Caco-2 (cell line): ENCODE results near the gene MRPL48. TPM values are rescaled to one million over a fixed set of nuclear protein-coding genes. Genes with fewer than 3 reads are reported as not detected.
"Not testable (repeated sequence)": the region's sequence is repeated elsewhere in the genome, so short reads cannot be mapped to it uniquely, and the experiment has no call there.

Experiments used
- BruUV-seq: library from RNA; stranded (reverse); fragments of 400-500 nt; replicated peaks from 2 replicates; lab custom pipeline; 2021; lab: Mats Ljungman, UMichigan
- CTCF ChIA-PET: fragments of 300-600 bp; sonication (Branson Sonifier 250); formaldehyde crosslinking; loops from one replicate; lab custom pipeline; 2022; ENCODE audit warnings: antibody characterized with exemption; lab: Charles Lee
- POLR2A ChIA-PET: fragments of 300-600 bp; sonication (Branson Sonifier 250); formaldehyde crosslinking; loops from one replicate; lab custom pipeline; 2022; ENCODE audit warnings: antibody characterized with exemption; lab: Charles Lee
- DNase-seq, 2 experiments: peaks; one replicate each; pipeline versions ENCODE4 v3.0.0 to v3.0.0-alpha.2; 2020 to 2022
- H3K27me3 ChIP-seq: replicated peaks from 2 replicates; pipeline ENCODE4 v1.6.0; 2011; ENCODE audit warnings: low read length; ENCODE audit not compliant: control insufficient read depth, insufficient read depth
- H3K36me3 ChIP-seq: 2 replicates; pipeline ENCODE4 v1.5.1; 2011; ENCODE audit warnings: low read length; ENCODE audit not compliant: control insufficient read depth, insufficient read depth
- H3K4me1 ChIP-seq: fragments of 250-450 bp; sonication (Bioruptor Pico); 2 replicates; pipeline ENCODE4 v1.5.1; 2020; ENCODE audit warnings: mild to moderate bottlenecking
- H3K4me3 ChIP-seq: 2 replicates; pipeline ENCODE4 v1.5.1; 2011; ENCODE audit warnings: low read depth, mild to moderate bottlenecking, control low read depth, low read length
- H3K9me3 ChIP-seq: fragments of 250-450 bp; sonication (Bioruptor Pico); 2 replicates; pipeline ENCODE4 v1.5.1; 2020; ENCODE audit warnings: mild to moderate bottlenecking, moderate library complexity
- H3K27ac Mint-ChIP-seq: one replicate; pipeline ENCODE4 v1.8.0; 2022; ENCODE audit warnings: mixed read lengths; ENCODE audit not compliant: unreplicated experiment
- H3K27me3 Mint-ChIP-seq: one replicate; pipeline ENCODE4 v1.8.0; 2022; ENCODE audit warnings: mixed read lengths; ENCODE audit not compliant: insufficient read depth, unreplicated experiment
- H3K36me3 Mint-ChIP-seq: one replicate; pipeline ENCODE4 v1.8.0; 2022; ENCODE audit warnings: mild to moderate bottlenecking, mixed read lengths; ENCODE audit not compliant: insufficient read depth, unreplicated experiment
- H3K4me1 Mint-ChIP-seq: one replicate; pipeline ENCODE4 v1.8.0; 2022; ENCODE audit warnings: low read depth, mixed read lengths; ENCODE audit not compliant: unreplicated experiment
- H3K4me3 Mint-ChIP-seq: one replicate; pipeline ENCODE4 v1.8.0; 2022; ENCODE audit warnings: mild to moderate bottlenecking, moderate library complexity, mixed read lengths; ENCODE audit not compliant: unreplicated experiment
- H3K9me3 Mint-ChIP-seq: one replicate; pipeline ENCODE4 v1.8.0; 2022; ENCODE audit warnings: mixed read lengths; ENCODE audit not compliant: unreplicated experiment
- intact Hi-C: fragments of 100-400 bp; cut with micrococcal nuclease; formaldehyde crosslinking; loops from one replicate; pipeline ENCODE4 v1.10.0; 2022; ENCODE audit not compliant: unreplicated experiment
- total RNA-seq: library from RNA; stranded (reverse); gene quantifications from 2 replicates; pipeline ENCODE4 v1.2.3, GENCODE V29; 2022
- TF ChIP-seq, protein P1 (sequence below), 2 experiments: fragments of 200-600 bp in 1 of 2; IDR thresholded peaks; 1 replicate in 1 of 2; 2 replicates in 1 of 2; pipeline versions ENCODE4 v1.5.1 to v1.8.0; 2011 to 2022; ENCODE audit warnings: antibody characterized with exemption in 1 of 2, control low read depth in 1 of 2, inconsistent platforms in 1 of 2, low read depth in 1 of 2, low read length in 1 of 2, mild to moderate bottlenecking in 1 of 2, moderate library complexity in 1 of 2; ENCODE audit not compliant: insufficient read depth in 1 of 2, severe bottlenecking in 1 of 2, unreplicated experiment in 1 of 2

Gene MRPL48
- total RNA-seq, 1 experiment from 2014 or later = 113 TPM

DNA sequence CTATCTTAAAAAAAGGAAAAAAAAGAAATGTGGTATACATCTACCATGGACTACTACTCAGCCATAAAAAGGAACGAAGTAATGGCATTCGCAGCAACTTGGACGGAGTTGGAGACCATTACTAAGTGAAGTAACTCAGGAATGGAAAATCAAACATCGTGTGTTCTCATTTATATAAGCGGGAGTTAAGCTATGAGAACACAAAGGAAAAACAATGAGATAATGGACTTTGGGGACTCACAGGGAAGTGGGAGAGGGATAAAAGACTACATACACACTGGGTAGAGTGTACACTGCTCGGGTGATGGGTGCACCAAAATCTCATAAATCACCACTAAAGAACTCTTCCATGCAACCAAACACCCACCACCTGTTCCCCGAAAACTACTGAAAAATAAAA, 38.6 kb upstream of the MRPL48 start:
- Mint-ChIP-seq H3K4me1 (peaks cover 31% of the 10 kb centered on the region), H3K9me3 (no peaks in the 10 kb centered on the region), H3K27me3 (no peaks in the 10 kb centered on the region), H3K27ac (peak overlapping the region; percentile 65), H3K4me3 (no peak overlapping the region), H3K36me3 (peaks cover 55% of the 10 kb centered on the region)
- ChIA-PET POLR2A (no interaction called here), CTCF (no interaction called here)
- no peak for DNase-seq
- H3K4me3 ChIP-seq = no peak overlapping the region
- TF ChIP-seq, protein P1, sequence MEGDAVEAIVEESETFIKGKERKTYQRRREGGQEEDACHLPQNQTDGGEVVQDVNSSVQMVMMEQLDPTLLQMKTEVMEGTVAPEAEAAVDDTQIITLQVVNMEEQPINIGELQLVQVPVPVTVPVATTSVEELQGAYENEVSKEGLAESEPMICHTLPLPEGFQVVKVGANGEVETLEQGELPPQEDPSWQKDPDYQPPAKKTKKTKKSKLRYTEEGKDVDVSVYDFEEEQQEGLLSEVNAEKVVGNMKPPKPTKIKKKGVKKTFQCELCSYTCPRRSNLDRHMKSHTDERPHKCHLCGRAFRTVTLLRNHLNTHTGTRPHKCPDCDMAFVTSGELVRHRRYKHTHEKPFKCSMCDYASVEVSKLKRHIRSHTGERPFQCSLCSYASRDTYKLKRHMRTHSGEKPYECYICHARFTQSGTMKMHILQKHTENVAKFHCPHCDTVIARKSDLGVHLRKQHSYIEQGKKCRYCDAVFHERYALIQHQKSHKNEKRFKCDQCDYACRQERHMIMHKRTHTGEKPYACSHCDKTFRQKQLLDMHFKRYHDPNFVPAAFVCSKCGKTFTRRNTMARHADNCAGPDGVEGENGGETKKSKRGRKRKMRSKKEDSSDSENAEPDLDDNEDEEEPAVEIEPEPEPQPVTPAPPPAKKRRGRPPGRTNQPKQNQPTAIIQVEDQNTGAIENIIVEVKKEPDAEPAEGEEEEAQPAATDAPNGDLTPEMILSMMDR (IDR thresholded peaks at IDR 0.05; ENCODE audit: insufficient read depth in 1 of 2, low read depth in 1 of 2, low read length in 1 of 2, severe bottlenecking in 1 of 2, unreplicated experiment in 1 of 2) = no peak
- H3K9me3 ChIP-seq = no peaks in the 10 kb centered on the region
- H3K4me1 ChIP-seq = peaks cover 14% of the 10 kb centered on the region
- no peaks in the 10 kb centered on the region for H3K36me3 ChIP-seq
- BruUV-seq = no TSS peak
- intact Hi-C loops = no loop called here
- no peaks in the 10 kb centered on the region for H3K27me3 ChIP-seq

DNA sequence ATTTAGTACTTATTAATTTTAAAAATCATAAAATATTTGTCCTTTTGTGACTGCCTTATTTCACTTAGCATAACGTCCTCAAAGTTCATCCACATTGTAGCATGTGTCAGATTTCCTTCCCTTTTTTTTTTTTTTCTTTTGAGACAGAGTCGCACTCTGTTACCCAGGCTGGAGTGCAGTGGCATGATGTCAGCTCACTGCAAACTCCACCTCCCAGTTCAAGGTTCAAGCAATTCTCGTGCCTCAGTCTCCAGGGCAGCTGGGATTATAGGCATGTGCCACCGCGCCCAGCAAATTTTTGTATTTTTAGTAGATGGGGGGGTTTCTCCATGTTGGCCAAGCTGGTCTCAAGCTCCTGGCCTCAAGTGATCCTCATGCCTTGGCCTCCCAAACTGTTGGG, 37.4 kb upstream of the MRPL48 start:
- Histone ChIP-seq H3K4me1 (peaks cover 19% of the 10 kb centered on the region), H3K9me3 (no peaks in the 10 kb centered on the region), H3K36me3 (no peaks in the 10 kb centered on the region), H3K4me3 (no peak overlapping the region), H3K27me3 (no peaks in the 10 kb centered on the region)
- no peak for DNase-seq
- TF ChIP-seq, protein P1 (IDR thresholded peaks at IDR 0.05; ENCODE audit: insufficient read depth in 1 of 2, low read depth in 1 of 2, low read length in 1 of 2, severe bottlenecking in 1 of 2, unreplicated experiment in 1 of 2) = no peak
- CTCF ChIA-PET = no interaction called here
- Mint-ChIP-seq H3K9me3 (no peaks in the 10 kb centered on the region), H3K27ac (no peak overlapping the region), H3K4me3 (no peak overlapping the region), H3K36me3 (peaks cover 55% of the 10 kb centered on the region), H3K27me3 (no peaks in the 10 kb centered on the region), H3K4me1 (peaks cover 31% of the 10 kb centered on the region)
- no TSS peak for BruUV-seq
- POLR2A ChIA-PET = no interaction called here
- intact Hi-C loops = no loop called here

DNA sequence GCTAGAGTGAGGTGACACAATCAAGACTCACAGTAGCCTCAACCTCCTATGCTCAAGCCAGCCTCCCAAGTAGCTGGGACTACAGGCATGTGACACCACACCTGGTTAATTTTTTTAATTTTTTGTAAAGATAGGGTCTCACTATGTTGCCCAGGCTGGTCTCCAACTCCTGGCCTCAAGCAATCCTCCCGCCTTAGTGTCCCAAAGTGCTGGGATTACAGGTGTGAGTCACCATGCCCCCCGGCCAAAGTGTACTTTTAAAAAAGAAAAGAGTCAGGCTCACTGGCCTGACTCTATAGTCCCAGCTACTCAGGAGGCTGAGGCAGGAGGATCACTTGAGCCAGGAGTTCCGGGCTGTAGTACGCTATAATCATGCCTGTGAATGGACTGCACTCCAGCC, 36.8 kb upstream of the MRPL48 start:
- DNase-seq, H3K4me3 ChIP-seq, H3K27me3 ChIP-seq, H3K4me3 Mint-ChIP-seq, H3K36me3 ChIP-seq, POLR2A ChIA-PET, H3K27ac Mint-ChIP-seq, H3K9me3 ChIP-seq, H3K27me3 Mint-ChIP-seq, CTCF ChIA-PET, intact Hi-C loops, BruUV-seq, H3K9me3 Mint-ChIP-seq: not testable (repeated sequence)
- H3K4me1 ChIP-seq = peaks cover 19% of the 10 kb centered on the region
- H3K4me1 Mint-ChIP-seq = peaks cover 31% of the 10 kb centered on the region
- peaks cover 52% of the 10 kb centered on the region for H3K36me3 Mint-ChIP-seq
